H1 (cell line): ENCODE measurements around the gene INF2. TPM values are rescaled to one million over a fixed set of nuclear protein-coding genes. Genes with fewer than 3 reads are reported as not detected.
"Not testable (repeated sequence)": the region's sequence is repeated elsewhere in the genome, so short reads cannot be mapped to it uniquely, and the experiment has no call there.

Source experiments
- CTCF ChIA-PET: fragments of 300-600 bp; sonication (Branson Sonifier 250); formaldehyde crosslinking; loops from one replicate; lab custom pipeline; 2021; ENCODE audit not compliant: partially characterized antibody; lab: Charles Lee
- POLR2A ChIA-PET: fragments of 300-600 bp; sonication (Branson Sonifier 250); formaldehyde crosslinking; loops from one replicate; lab custom pipeline; 2021; ENCODE audit warnings: inconsistent platforms; ENCODE audit not compliant: partially characterized antibody; lab: Charles Lee
- DNase-seq, 2 experiments: peaks; one replicate each; pipeline versions ENCODE4 v3.0.0 to v3.0.0-alpha.2; 2010 to 2022; ENCODE audit warnings: low spot score in 2 of 2, low read depth in 1 of 2, mixed read lengths in 1 of 2
- FAIRE-seq: peaks from 2 replicates; lab custom pipeline; 2011; peaks lifted over from hg19 to GRCh38; lab: Jason Lieb, UNC
- H2AFZ ChIP-seq: 2 replicates; pipeline ENCODE4 v1.8.1; 2012; ENCODE audit warnings: low read length, inconsistent platforms
- H2AK5ac ChIP-seq: 2 replicates; pipeline ENCODE4 v1.6.1; 2013; ENCODE audit warnings: low read depth, low read length
- H2BK120ac ChIP-seq: replicated peaks from 2 replicates; pipeline ENCODE3; 2013; ENCODE audit warnings: low read depth, low read length, inconsistent platforms
- H2BK12ac ChIP-seq: 2 replicates; pipeline ENCODE4 v1.6.1; 2013; ENCODE audit warnings: low read depth, low read length
- H2BK15ac ChIP-seq: 2 replicates; pipeline ENCODE4 v1.6.1; 2013; ENCODE audit warnings: low read length
- H2BK20ac ChIP-seq: 2 replicates; pipeline ENCODE4 v1.6.1; 2013; ENCODE audit warnings: low read length
- H2BK5ac ChIP-seq: 2 replicates; pipeline ENCODE4 v1.6.1; 2013; ENCODE audit warnings: low read depth, low read length
- H3K14ac ChIP-seq: 2 replicates; pipeline ENCODE4 v1.6.1; 2013; ENCODE audit warnings: inconsistent platforms; ENCODE audit not compliant: insufficient read length
- H3K18ac ChIP-seq: 2 replicates; pipeline ENCODE4 v1.6.1; 2013; ENCODE audit warnings: low read length; ENCODE audit errors: extremely low read depth
- H3K23ac ChIP-seq: 2 replicates; pipeline ENCODE4 v1.6.1; 2013; ENCODE audit warnings: inconsistent platforms; ENCODE audit not compliant: insufficient read length
- H3K23me2 ChIP-seq: 2 replicates; pipeline ENCODE4 v1.6.1; 2013; ENCODE audit warnings: low read depth, low read length
- H3K27ac ChIP-seq: 2 replicates; pipeline ENCODE4 v1.6.1; 2011; ENCODE audit warnings: low read depth, low read length, inconsistent platforms
- H3K27me3 ChIP-seq, 4 experiments: replicated peaks in 1 of 4; 1 replicate in 1 of 4; 2 replicates in 3 of 4; pipeline versions ENCODE4 v1.6.1 to v1.8.1; 2011 to 2013; ENCODE audit warnings: low read length in 3 of 4, mild to moderate bottlenecking in 3 of 4, inconsistent platforms in 2 of 4, mixed read lengths in 2 of 4, moderate library complexity in 1 of 4; ENCODE audit not compliant: control insufficient read depth in 3 of 4, insufficient read depth in 3 of 4; ENCODE audit errors: extremely low read depth in 1 of 4
- H3K36me3 ChIP-seq, 4 experiments: 2 replicates each; pipeline versions ENCODE4 v1.6.1 to v1.8.1; 2011 to 2013; ENCODE audit warnings: mild to moderate bottlenecking in 4 of 4, low read length in 3 of 4, moderate library complexity in 2 of 4, control low read depth in 1 of 4, inconsistent platforms in 1 of 4; ENCODE audit not compliant: insufficient read depth in 4 of 4, control insufficient read depth in 2 of 4
- H3K4ac ChIP-seq: replicated peaks from 2 replicates; pipeline ENCODE3; 2013; ENCODE audit warnings: low read length, low read depth, mixed read lengths, inconsistent platforms; ENCODE audit not compliant: insufficient read length
- H3K4me1 ChIP-seq, 4 experiments: replicated peaks in 1 of 4; 1 replicate in 1 of 4; 2 replicates in 3 of 4; pipeline versions ENCODE4 v1.6.1 to v1.8.1; 2011 to 2013; ENCODE audit warnings: low read length in 3 of 4, inconsistent platforms in 2 of 4, mixed read lengths in 1 of 4; ENCODE audit not compliant: insufficient read depth in 4 of 4, control insufficient read depth in 3 of 4
- H3K4me2 ChIP-seq, 2 experiments: 2 replicates each; pipeline versions ENCODE4 v1.6.1 to v1.8.1; 2011 to 2013; ENCODE audit warnings: low read depth in 2 of 2, low read length in 2 of 2, control low read depth in 1 of 2, inconsistent platforms in 1 of 2, mild to moderate bottlenecking in 1 of 2; ENCODE audit not compliant: insufficient read depth in 1 of 2
- H3K4me3 ChIP-seq, 4 experiments: fragments of 200-600, 300-600 bp in 1 of 4; sonication (generic), shearing (Covaris generic), sonication (Bioruptor Twin) in 1 of 4; 2 replicates each; pipeline versions ENCODE4 v1.5.1 to v1.8.1; 2011 to 2016; ENCODE audit warnings: low read length in 4 of 4, low read depth in 3 of 4, control low read depth in 2 of 4, inconsistent platforms in 2 of 4, mild to moderate bottlenecking in 2 of 4, mixed read lengths in 1 of 4, moderate library complexity in 1 of 4; ENCODE audit not compliant: insufficient read depth in 2 of 4; ENCODE audit errors: extremely low read depth in 1 of 4
- H3K56ac ChIP-seq: replicated peaks from 2 replicates; pipeline ENCODE3; 2013; ENCODE audit warnings: low read depth, mild to moderate bottlenecking, mixed read lengths, low read length, inconsistent platforms; ENCODE audit not compliant: insufficient read length
- H3K79me1 ChIP-seq: 2 replicates; pipeline ENCODE4 v1.6.1; 2013; ENCODE audit warnings: low read depth, low read length, control low read depth
- H3K79me2 ChIP-seq, 2 experiments: 2 replicates each; pipeline versions ENCODE4 v1.6.1 to v1.8.1; 2012 to 2013; ENCODE audit warnings: low read length in 2 of 2, mild to moderate bottlenecking in 2 of 2, inconsistent platforms in 1 of 2; ENCODE audit not compliant: insufficient read depth in 2 of 2, control insufficient read depth in 1 of 2
- H3K9ac ChIP-seq, 4 experiments: replicated peaks in 1 of 4; 1 replicate in 1 of 4; 2 replicates in 3 of 4; pipeline versions ENCODE4 v1.6.1 to v1.8.1; 2011 to 2013; ENCODE audit warnings: low read depth in 3 of 4, low read length in 3 of 4, control low read depth in 2 of 4, mild to moderate bottlenecking in 2 of 4, moderate library complexity in 2 of 4, inconsistent platforms in 1 of 4; ENCODE audit errors: extremely low read depth in 1 of 4
- H3K9me3 ChIP-seq, 2 experiments: 2 replicates each; pipeline versions ENCODE4 v1.6.1 to v1.8.1; 2012 to 2013; ENCODE audit warnings: mild to moderate bottlenecking in 2 of 2, moderate library complexity in 2 of 2, control low read depth in 1 of 2, inconsistent platforms in 1 of 2, low read depth in 1 of 2, low read length in 1 of 2, mixed read lengths in 1 of 2; ENCODE audit not compliant: insufficient read depth in 2 of 2
- H4K20me1 ChIP-seq, 2 experiments: replicated peaks in 1 of 2; 2 replicates each; pipeline versions ENCODE3 to v1.8.1; 2011 to 2013; ENCODE audit warnings: inconsistent platforms in 2 of 2, low read length in 2 of 2, mild to moderate bottlenecking in 1 of 2; ENCODE audit not compliant: insufficient read depth in 2 of 2, control insufficient read depth in 1 of 2
- H4K5ac ChIP-seq: 2 replicates; pipeline ENCODE4 v1.6.1; 2013; ENCODE audit warnings: low read length, low read depth, mixed read lengths, inconsistent platforms; ENCODE audit not compliant: insufficient read length
- H4K8ac ChIP-seq: 2 replicates; pipeline ENCODE4 v1.8.0; 2013; ENCODE audit warnings: mild to moderate bottlenecking, moderate library complexity, low read length, inconsistent platforms; ENCODE audit not compliant: insufficient read depth; ENCODE audit errors: extremely low read depth
- H4K91ac ChIP-seq: replicated peaks from 2 replicates; pipeline ENCODE3; 2013; ENCODE audit warnings: low read length, mixed read lengths, inconsistent platforms; ENCODE audit not compliant: insufficient read length
- SRF ChIP-seq: IDR thresholded peaks from 2 replicates; pipeline ENCODE4 v1.6.1; 2011; ENCODE audit warnings: mild to moderate bottlenecking, low read depth, low read length, moderate library complexity
- WGBS, 2 experiments: shearing (Covaris generic) in 1 of 2; methylation state at CpG; one replicate each; pipeline versions ENCODE4 v1.1.6 to v1.1.7; 2013 to 2015; ENCODE audit warnings: low lambda C conversion rate in 2 of 2, mixed read lengths in 2 of 2, inconsistent platforms in 1 of 2, low coverage in 1 of 2, missing lambda C conversion rate in 1 of 2; ENCODE audit not compliant: insufficient replicate concordance in 2 of 2, insufficient coverage in 1 of 2, insufficient read length in 1 of 2; ENCODE audit errors: extremely low coverage in 1 of 2, missing lambda C conversion rate in 1 of 2; 5-methylcytosine and 5-hydroxymethylcytosine counted together
- polyA plus RNA-seq, 7 experiments: library from polyadenylated mRNA; depleted of rRNA in 3 of 7; stranded (reverse) in 5 of 7; unstranded in 2 of 7; fragments of >200 nt in 5 of 7; fragments of 200-250 nt in 2 of 7; gene quantifications; 1 replicate in 5 of 7; 2 replicates in 1 of 7; 4 replicates in 1 of 7; pipeline versions ENCODE4 v1.2.1 to v1.2.3, GENCODE V29; 2011 to 2013; ENCODE audit warnings: missing spikeins in 2 of 7, mixed read lengths in 2 of 7
- total RNA-seq: library from RNA; stranded (reverse); fragmentation: NEBNext Ultra II Directional; extraction: Animal tissue kit (Norgen Biotek cat#: 25700); gene quantifications from 2 replicates; pipeline ENCODE4 v1.2.1, GENCODE V29; 2021
- TF ChIP-seq, protein P1 (sequence below), 3 experiments: IDR thresholded peaks; 1 replicate in 2 of 3; 2 replicates in 1 of 3; pipeline versions ENCODE4 v1.5.1 to v1.6.1; 2011; ENCODE audit warnings: low read length in 3 of 3, mild to moderate bottlenecking in 3 of 3, inconsistent platforms in 2 of 3, low read depth in 1 of 3, moderate library complexity in 1 of 3; ENCODE audit not compliant: insufficient read depth in 1 of 3; ENCODE audit errors: control extremely low read depth in 1 of 3

INF2 gene
- total and polyA plus RNA-seq, 2 of the 8 experiments (the other 6 are each of a cell fraction or from before 2014, with no cell fraction given), result 29.1 to 59.5 TPM

DNA sequence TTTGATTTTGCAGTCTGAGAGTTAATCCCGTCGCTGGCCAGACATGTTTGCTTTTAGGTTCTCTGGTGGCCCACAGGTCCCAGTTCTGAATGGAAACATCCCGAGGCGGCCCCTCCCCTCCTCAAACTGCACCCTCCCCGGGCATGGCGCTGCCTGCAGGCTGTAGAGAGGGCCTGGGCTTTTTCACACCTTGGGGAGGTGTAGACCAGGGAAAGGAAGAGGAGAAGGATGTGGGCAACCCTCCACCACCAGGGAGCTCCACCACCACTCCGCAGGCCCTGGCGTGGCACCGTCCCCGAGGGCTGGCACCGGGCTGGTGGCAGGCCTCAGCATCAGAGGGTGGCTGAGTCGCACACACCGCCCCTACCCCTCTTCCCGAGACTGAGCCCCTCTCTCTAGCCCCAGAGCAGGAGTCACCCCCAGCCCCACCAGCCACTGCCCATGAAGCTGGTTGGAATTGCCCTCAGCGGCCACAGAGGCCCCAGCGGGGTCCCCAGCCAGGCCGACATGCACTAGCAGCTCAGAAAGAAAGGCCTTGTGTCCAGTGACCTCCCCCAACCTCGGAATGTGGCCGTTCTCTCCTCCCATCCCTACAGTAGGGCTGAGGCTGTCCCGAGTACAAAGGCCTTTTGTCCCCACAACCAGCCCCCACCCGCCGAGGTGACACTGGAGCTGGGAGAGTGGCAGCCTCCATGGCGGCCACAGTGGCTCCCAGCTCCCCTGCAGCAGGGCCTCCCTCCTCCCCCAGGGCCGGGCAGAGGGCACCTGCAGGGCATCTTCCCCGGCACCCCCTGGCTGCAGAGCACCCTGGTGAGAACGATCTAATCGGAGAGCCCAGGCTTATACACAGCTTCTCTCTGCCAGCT lies 23.5 kb upstream of the INF2 start (continued):
- TF ChIP-seq, protein P1, sequence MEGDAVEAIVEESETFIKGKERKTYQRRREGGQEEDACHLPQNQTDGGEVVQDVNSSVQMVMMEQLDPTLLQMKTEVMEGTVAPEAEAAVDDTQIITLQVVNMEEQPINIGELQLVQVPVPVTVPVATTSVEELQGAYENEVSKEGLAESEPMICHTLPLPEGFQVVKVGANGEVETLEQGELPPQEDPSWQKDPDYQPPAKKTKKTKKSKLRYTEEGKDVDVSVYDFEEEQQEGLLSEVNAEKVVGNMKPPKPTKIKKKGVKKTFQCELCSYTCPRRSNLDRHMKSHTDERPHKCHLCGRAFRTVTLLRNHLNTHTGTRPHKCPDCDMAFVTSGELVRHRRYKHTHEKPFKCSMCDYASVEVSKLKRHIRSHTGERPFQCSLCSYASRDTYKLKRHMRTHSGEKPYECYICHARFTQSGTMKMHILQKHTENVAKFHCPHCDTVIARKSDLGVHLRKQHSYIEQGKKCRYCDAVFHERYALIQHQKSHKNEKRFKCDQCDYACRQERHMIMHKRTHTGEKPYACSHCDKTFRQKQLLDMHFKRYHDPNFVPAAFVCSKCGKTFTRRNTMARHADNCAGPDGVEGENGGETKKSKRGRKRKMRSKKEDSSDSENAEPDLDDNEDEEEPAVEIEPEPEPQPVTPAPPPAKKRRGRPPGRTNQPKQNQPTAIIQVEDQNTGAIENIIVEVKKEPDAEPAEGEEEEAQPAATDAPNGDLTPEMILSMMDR (IDR thresholded peaks at IDR 0.05; ENCODE audit: control extremely low read depth in 1 of 3, insufficient read depth in 1 of 3, low read depth in 1 of 3, low read length in 3 of 3), result peak; percentile 18 to 52 (median 45); a peak in 3 of 4 replicates
- TF ChIP-seq SRF, result no peak

DNA sequence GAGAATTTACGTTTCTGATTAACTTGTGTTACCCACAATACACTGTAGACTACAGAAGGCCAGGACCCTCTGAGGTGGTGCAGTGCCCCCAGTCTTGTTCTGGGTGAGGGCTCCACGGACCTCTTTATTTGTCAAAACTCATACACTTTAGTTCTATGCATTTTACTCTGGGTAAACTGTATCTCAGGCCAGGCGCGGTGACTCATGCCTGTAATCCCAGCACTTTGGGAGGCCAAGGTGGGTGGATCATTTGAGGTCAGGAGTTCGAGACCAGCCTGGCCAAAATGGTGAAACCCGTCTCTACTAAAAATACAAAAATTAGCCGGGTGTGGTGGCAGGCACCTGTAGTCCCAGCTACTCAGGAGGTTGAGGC lies 22.9 kb upstream of the INF2 start:
- DNase-seq, FAIRE-seq, H3K27me3 ChIP-seq, H3K56ac ChIP-seq, H2AK5ac ChIP-seq, H3K9me3 ChIP-seq, H3K36me3 ChIP-seq, H3K4ac ChIP-seq, H3K23me2 ChIP-seq, H3K9ac ChIP-seq, H3K4me2 ChIP-seq, H3K79me2 ChIP-seq, H2BK120ac ChIP-seq, H3K79me1 ChIP-seq, H2BK15ac ChIP-seq, H3K27ac ChIP-seq, H4K20me1 ChIP-seq, H3K14ac ChIP-seq, H4K8ac ChIP-seq, H2AFZ ChIP-seq, H2BK12ac ChIP-seq, H3K23ac ChIP-seq, H2BK5ac ChIP-seq, H3K4me3 ChIP-seq, H4K5ac ChIP-seq: not testable (repeated sequence)
- 88% methylated on average over 5 of the region's 7 CpGs; no CpG with 5 or more reads in 1 of the 2 experiments for WGBS, 2 experiments
- Histone ChIP-seq H3K4me1 (peaks cover 0 to 14% (median 9%) of the 10 kb centered on the region in 4 experiments; a peak in 6 of 7 replicates), H4K91ac (peak overlapping the region; percentile 73), H3K18ac (peak overlapping the region; percentile 0), H2BK20ac (0 out of 2 replicates have a peak overlapping the region, but pooled peaks have one; percentile 32)
- POLR2A ChIA-PET, result interaction anchor here (1.4 to 10.2 kb wide), 2 partner anchors 14 to 27 kb away, joined by 3 to 94 read pairs; no protein-coding TSS in a partner anchor
- CTCF ChIA-PET, result interaction anchor here (0.8 to 2.4 kb wide), 14 partner anchors 9 to 102 kb away, joined by 3 to 26 read pairs (median 6); no protein-coding TSS in a partner anchor
